Smooth muscle cell (in vitro differentiated cells): ENCODE data around the gene TACC2. TPM values are rescaled to one million over a fixed set of nuclear protein-coding genes. Genes with fewer than 3 reads are reported as not detected.

Experiments
- DNase-seq: peaks from one replicate; lab custom pipeline; 2025; ENCODE audit not compliant: unreplicated experiment; lab: John Stamatoyannopoulos, UW
- H2AFZ ChIP-seq: fragments of 200-600 bp; sonication (generic); 2 replicates; pipeline ENCODE4 v1.6.0; 2016; ENCODE audit warnings: antibody characterized with exemption, low read depth, mild to moderate bottlenecking
- H3F3A ChIP-seq: fragments of 200-600 bp; sonication (generic); 2 replicates; pipeline ENCODE4 v1.6.0; 2017; ENCODE audit warnings: antibody characterized with exemption, low read depth
- H3K27ac ChIP-seq: fragments of 200-600 bp; sonication (generic); 2 replicates; pipeline ENCODE4 v1.5.1; 2016; ENCODE audit warnings: low read depth, mild to moderate bottlenecking
- H3K27me3 ChIP-seq: fragments of 200-600 bp; sonication (generic); 2 replicates; pipeline ENCODE4 v1.6.1; 2016; ENCODE audit warnings: low read depth, mild to moderate bottlenecking
- H3K36me3 ChIP-seq: fragments of 200-600 bp; sonication (generic); 2 replicates; pipeline ENCODE4 v1.5.1; 2016; ENCODE audit warnings: low read depth
- H3K4me1 ChIP-seq: fragments of 200-600 bp; sonication (generic); 2 replicates; pipeline ENCODE4 v1.5.1; 2016; ENCODE audit warnings: low read depth
- H3K4me2 ChIP-seq: fragments of 200-600 bp; sonication (generic); 2 replicates; pipeline ENCODE4 v1.6.0; 2016; ENCODE audit warnings: mild to moderate bottlenecking
- H3K4me3 ChIP-seq: fragments of 200-600 bp; sonication (generic); 2 replicates; pipeline ENCODE4 v1.5.1; 2016; ENCODE audit warnings: mild to moderate bottlenecking
- H3K79me2 ChIP-seq: fragments of 200-600 bp; sonication (generic); 2 replicates; pipeline ENCODE4 v1.6.0; 2016; ENCODE audit warnings: low read depth, mild to moderate bottlenecking
- H3K9ac ChIP-seq: fragments of 200-600 bp; sonication (generic); 2 replicates; pipeline ENCODE4 v1.6.0; 2016; ENCODE audit warnings: low read depth
- H3K9me3 ChIP-seq: fragments of 200-600 bp; sonication (generic); replicated peaks from 2 replicates; pipeline ENCODE4 v1.5.1; 2016; ENCODE audit warnings: low read depth
- H4K20me1 ChIP-seq: fragments of 200-600 bp; sonication (generic); 2 replicates; pipeline ENCODE4 v1.6.0; 2016; ENCODE audit warnings: low read depth
- CTCF ChIP-seq: fragments of 200-600 bp; sonication (generic); IDR thresholded peaks from 2 replicates; pipeline ENCODE4 v1.5.1; 2017; ENCODE audit warnings: borderline replicate concordance, mild to moderate bottlenecking, antibody characterized with exemption; ENCODE audit not compliant: insufficient read depth, poor library complexity, severe bottlenecking
- WGBS: methylation state at CpG from one replicate; pipeline ENCODE4 v1.1.7; 2016; ENCODE audit warnings: low lambda C conversion rate; 5-methylcytosine and 5-hydroxymethylcytosine counted together
- polyA plus RNA-seq: library from polyadenylated mRNA; unstranded; fragments of >200 nt; fragmentation: Nextera tagmentation; extraction: Ambion mirVana; gene quantifications from 2 replicates; pipeline ENCODE4 v1.2.1, GENCODE V29; 2016
- total RNA-seq: library from RNA; depleted of rRNA; stranded (reverse); fragments of >200 nt; gene quantifications from 2 replicates; pipeline ENCODE4 v1.2.3, GENCODE V29; 2014

The TACC2 gene
- total and polyA plus RNA-seq, 2 experiments from 2014 or later, result 2.8 to 7.6 TPM

DNA sequence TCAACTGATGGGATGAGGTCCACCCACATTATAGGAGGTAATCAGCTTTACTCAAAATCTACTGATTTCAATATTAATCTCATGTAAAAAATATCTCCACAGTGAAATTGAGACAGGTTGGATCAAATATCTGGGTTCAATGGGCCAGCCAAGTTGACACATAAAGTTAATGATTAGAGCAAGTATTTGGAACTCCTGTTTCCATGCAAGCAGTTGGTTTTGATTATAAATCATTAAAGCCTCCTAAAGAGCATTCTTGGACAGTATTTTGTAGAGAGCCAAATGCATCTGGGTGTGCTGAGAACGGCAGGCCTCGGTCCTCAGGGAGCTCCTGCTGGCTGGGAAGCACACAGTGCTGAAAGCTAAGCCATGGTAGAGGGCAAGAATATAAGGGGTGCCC is 155.2 kb downstream of the TACC2 start:
- Histone ChIP-seq H2AFZ (no peak overlapping the region), H3K36me3 (no peaks in the 10 kb centered on the region), H3F3A (peaks cover 8% of the 10 kb centered on the region), H3K4me2 (no peak overlapping the region), H3K9me3 (no peaks in the 10 kb centered on the region), H3K4me1 (peaks cover 6% of the 10 kb centered on the region), H3K27me3 (no peaks in the 10 kb centered on the region), H3K4me3 (no peak overlapping the region), H3K79me2 (no peaks in the 10 kb centered on the region), H3K9ac (no peak overlapping the region), H3K27ac (no peak overlapping the region), H4K20me1 (peaks cover 10% of the 10 kb centered on the region)
- no peak for DNase-seq
- no peak for TF ChIP-seq CTCF
- 98% methylated on average over 2 of the region's 2 CpGs for WGBS

DNA sequence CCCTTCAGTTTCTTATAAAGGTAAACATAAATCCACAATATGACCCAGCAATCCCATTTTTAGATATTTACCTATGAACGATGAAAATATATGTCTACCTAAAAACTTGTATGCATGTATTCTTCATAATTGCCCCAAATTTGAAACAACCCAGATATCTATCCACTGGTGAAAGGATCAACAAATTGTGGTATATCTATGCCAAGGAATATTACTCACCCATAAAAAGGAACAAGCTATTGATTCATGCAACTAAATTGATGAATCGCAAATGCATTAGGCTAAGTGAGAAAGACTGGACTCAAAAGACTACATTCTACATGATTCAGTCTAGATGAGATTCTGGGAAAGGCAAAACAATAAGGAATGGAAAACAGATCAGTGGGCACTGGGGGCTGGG is 156.2 kb downstream of the TACC2 start:
- Histone ChIP-seq H3K9me3 (no peaks in the 10 kb centered on the region), H2AFZ (no peak overlapping the region)
- 95% methylated on average over 2 of the region's 2 CpGs for WGBS

GRCh38 chr10:122147663-122148062 is 158.7 kb downstream of the TACC2 start:
- H3K4me2 ChIP-seq, result no peak overlapping the region

More for the DNA sequence above, 156.2 kb downstream of the TACC2 start:
- no peaks in the 10 kb centered on the region for H3K27me3 ChIP-seq
- DNase-seq, result no peak
- H3K4me3 ChIP-seq, result no peak overlapping the region
- TF ChIP-seq CTCF, result no peak
- H3K9ac ChIP-seq, result no peak overlapping the region
- H3K4me2 ChIP-seq, result no peak overlapping the region
- peaks cover 7% of the 10 kb centered on the region for H3F3A ChIP-seq
- H3K4me1 ChIP-seq, result peaks cover 6% of the 10 kb centered on the region
- H3K27ac ChIP-seq, result no peak overlapping the region
- H3K79me2 ChIP-seq, result no peaks in the 10 kb centered on the region
- peaks cover 7% of the 10 kb centered on the region for H4K20me1 ChIP-seq
- H3K36me3 ChIP-seq, result no peaks in the 10 kb centered on the region

More at GRCh38 chr10:122147663-122148062, 158.7 kb downstream of the TACC2 start:
- 93% methylated on average over 7 of the region's 7 CpGs for WGBS
- TF ChIP-seq CTCF, result no peak
- no peak overlapping the region for H2AFZ ChIP-seq
- H3K4me1 ChIP-seq, result peaks cover 6% of the 10 kb centered on the region
- H3K4me3 ChIP-seq, result no peak overlapping the region
- no peaks in the 10 kb centered on the region for H3K79me2 ChIP-seq
- H3F3A ChIP-seq, result no peaks in the 10 kb centered on the region
- H3K27me3 ChIP-seq, result no peaks in the 10 kb centered on the region
- no peaks in the 10 kb centered on the region for H4K20me1 ChIP-seq
- no peak for DNase-seq
- H3K27ac ChIP-seq, result no peak overlapping the region
- no peak overlapping the region for H3K9ac ChIP-seq
- no peaks in the 10 kb centered on the region for H3K36me3 ChIP-seq
- no peaks in the 10 kb centered on the region for H3K9me3 ChIP-seq
